Esophagus squamous epithelium (tissue), 4 donors: ENCODE data around the gene DOK1.

Experiments
- CTCF ChIP-seq, 6 experiments: fragments of 450-650 bp in 4 of 6; fragments of 200-600 bp in 2 of 6; sonication (generic) in 2 of 6; IDR thresholded peaks; one replicate each; pipeline ENCODE4 v1.5.1; 2016 to 2019; ENCODE audit warnings: antibody characterized with exemption in 6 of 6, mild to moderate bottlenecking in 4 of 6, moderate library complexity in 4 of 6
- POLR2A ChIP-seq, 4 donors: fragments of 450-650 bp; IDR thresholded peaks; one replicate each; pipeline ENCODE4 v1.6.1; 2017; ENCODE audit warnings: antibody characterized with exemption in 4 of 4, mild to moderate bottlenecking in 4 of 4, moderate library complexity in 3 of 4

GRCh38 chr2:74548285-74548899, 6.1 kb upstream of the DOK1 start:
- TF ChIP-seq CTCF (IDR thresholded peaks at IDR 0.05): no peak
- TF ChIP-seq POLR2A (IDR thresholded peaks at IDR 0.05): no peak
